HL-60/S4 (cell line): Measurements from ENCODE around the gene SLC25A27.

Experiments used
- in situ Hi-C: fragments of 300-500 bp; cut with MboI; formaldehyde crosslinking; loops from 2 replicates; pipeline ENCODE4 v1.14.3; 2022; ENCODE audit warnings: low sequenced_read_pairs

Gene SLC25A27

DNA sequence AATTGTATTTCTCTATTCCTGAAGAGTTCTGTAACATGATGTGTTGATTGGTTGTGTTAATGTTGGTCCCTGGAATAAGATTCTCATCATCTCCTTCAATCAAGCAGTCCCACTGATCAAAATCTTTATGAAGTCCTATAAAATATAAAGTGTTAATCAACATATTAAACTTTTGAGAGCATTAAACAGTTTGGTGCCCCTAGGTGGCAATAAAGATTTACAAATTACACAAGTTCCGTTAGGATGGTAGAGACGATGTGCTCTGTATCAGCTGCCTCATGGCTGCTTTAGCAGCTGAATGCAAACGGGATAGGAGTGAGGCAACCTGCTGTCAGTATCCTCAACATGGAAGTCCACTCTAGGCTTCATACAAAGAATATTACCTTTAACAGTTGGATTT, 51.8 kb downstream of the SLC25A27 start:
- in situ Hi-C loops = no loop called here

DNA sequence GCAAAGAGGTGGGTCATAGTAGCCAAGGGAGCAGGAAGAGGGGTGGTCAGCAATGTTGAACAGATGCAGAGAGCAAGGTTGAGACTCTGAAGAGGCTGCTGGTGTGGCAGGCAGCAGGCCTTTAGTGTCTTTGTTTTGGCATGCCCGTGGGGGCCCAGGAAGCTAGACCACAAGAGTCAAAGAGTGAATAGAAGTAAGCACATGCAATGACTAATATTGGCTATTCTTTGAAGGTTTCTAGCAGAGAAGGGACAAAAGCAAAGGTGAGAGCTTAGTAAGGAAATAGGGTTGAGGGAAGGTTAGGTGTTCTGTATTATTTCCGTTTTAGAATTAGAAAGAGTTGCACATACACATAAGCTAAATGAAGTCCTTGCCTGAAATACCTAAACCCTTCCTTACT, 53.7 kb downstream of the SLC25A27 start:
- in situ Hi-C loops = no loop called here

DNA sequence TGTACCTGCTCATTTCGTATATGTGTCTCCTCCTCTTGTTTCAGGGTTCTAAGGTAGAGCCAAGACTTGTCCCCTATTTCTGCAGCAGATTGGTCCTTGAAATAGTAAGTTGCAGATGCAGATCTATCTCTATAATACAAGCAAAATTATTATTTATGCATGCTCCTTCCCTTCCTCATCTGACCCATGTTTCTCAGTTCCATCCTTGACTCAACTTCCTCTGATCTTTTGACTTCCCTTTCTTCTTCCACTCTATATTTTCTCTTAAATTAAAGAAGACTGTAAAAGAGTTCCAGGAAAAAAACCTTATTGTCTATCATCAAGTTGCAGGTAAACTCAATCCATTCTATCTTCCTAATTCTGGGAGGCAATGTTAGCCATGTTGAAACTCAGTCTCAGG, 58.7 kb downstream of the SLC25A27 start:
- in situ Hi-C loops = no loop called here

DNA sequence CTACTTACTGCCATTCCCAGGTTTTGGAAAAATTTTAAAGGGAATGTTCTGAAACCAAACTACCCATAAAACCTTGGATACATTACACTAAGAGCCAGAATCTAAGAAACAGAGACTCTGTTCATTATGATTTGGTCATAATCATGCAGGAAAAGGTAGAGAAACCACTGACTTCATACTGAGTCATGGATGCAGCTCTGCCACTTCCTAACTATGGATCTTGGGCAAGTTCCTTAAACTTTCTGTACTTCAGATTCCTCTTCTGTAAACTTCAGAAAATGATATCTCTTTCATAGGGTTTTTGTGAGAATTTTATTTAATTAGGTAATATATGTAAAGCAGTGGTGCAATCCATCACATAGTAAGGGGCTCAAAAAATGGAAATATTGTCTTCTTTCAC, 62.4 kb downstream of the SLC25A27 start:
- in situ Hi-C loops = no loop called here

DNA sequence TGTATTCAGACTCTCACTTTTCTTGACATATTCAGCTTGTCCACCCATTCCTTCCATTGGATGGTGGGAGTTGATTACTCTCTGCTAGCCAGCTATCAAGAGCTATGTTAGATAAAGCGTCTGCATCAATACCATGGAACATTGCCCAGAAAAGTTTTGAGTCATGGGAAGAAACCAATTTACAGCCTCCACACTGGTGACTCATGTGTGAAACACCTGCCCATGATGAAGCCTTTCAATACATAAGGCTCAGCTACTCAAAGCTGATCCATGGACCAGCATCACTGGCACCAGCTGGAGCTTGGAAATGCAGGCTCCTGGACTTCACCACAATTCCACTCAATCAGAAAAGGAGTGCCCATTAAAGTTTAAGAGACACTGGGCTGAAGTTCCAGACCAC, 66.3 kb downstream of the SLC25A27 start:
- in situ Hi-C loops = no loop called here

DNA sequence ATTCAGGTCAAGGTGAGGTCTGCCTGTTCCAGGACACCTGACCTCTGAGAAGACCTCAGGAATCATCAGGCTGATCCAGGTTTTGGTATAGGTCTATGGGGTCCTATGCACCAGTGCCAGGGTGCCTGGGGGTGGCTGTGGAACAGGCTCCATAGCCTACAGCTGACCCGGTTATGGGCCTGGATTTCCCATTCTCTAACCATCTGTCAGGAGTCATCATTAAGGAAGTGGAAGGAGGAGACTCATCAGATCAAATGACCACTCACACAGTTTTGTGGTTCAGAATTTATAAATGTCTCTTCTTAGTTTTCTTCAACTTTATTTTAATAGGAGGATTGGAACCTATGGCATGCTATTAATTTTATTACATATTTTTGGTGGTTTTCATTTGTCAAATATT, 67.6 kb downstream of the SLC25A27 start:
- in situ Hi-C loops = no loop called here
